K562 (cell line): ENCODE results near the gene PKHD1.

Source experiments
- HSF4 ChIP-seq: fragments of 250-450 bp; sonication (Bioruptor Pico); IDR thresholded peaks from 2 replicates; pipeline ENCODE4 v2.1.2; 2022; ENCODE audit warnings: mild to moderate bottlenecking, moderate library complexity, borderline replicate concordance
- NR2F6 ChIP-seq: fragments of 450-650 bp; formaldehyde crosslinking; IDR thresholded peaks from 2 replicates; pipeline ENCODE4 v1.4.0; 2020; ENCODE audit warnings: mild to moderate bottlenecking
- ZNF24 ChIP-seq: fragments of 450-650 bp; IDR thresholded peaks from 2 replicates; pipeline ENCODE4 v1.6.1; 2016
- ZNF696 ChIP-seq: fragments of 250-450 bp; sonication (Bioruptor Pico); conservative IDR thresholded peaks from 2 replicates; pipeline ENCODE4 v1.4.0; 2020; ENCODE audit warnings: mild to moderate bottlenecking, moderate library complexity

- no peak for TF ChIP-seq ZNF696 (CRISPR knock-in tag)
- TF ChIP-seq NR2F6 (CRISPR knock-in tag), result no peak
- no peak for TF ChIP-seq ZNF24
- TF ChIP-seq HSF4 (CRISPR knock-in tag), result no peak
These were observed 275.2 kb downstream of the PKHD1 start for GRCh38 chr6:51812231-51812630.
